Measurements from ENCODE around the gene FBXO17. TPM values are rescaled to one million over a fixed set of nuclear protein-coding genes. Genes with fewer than 3 reads are reported as not detected.

Gene FBXO17
- 24.3 and 30.7 TPM in 2 replicates for total RNA-seq

GRCh38 chr19:38975214-38975860 is at the start of gene FBXO17:
TSS of gene FBXO17 (minus strand) at chr19:38975742. CDS start at chr19:38950319, 25,423 bp downstream.

GRCh38 chr19:38930776-38931520 is 44.6 kb downstream of the FBXO17 start, which contains the start of gene MRPS12:
TSS of gene MRPS12 (plus strand) at chr19:38930944. CDS start at chr19:38931295, 351 bp downstream.

GRCh38 chr19:38929929-38930775 is 45.4 kb downstream of the FBXO17 start, which contains the start of gene SARS2:
TSS of gene SARS2 (minus strand) at chr19:38930763. CDS start at chr19:38930736, 27 bp downstream.

GRCh38 chr19:38899447-38900201 is 75.9 kb downstream of the FBXO17 start, which contains the start of the genes NFKBIB and SIRT2:
TSS of gene NFKBIB (plus strand) at chr19:38899969. CDS start at chr19:38900033, 64 bp downstream.
TSS of gene SIRT2 (minus strand) at chr19:38899618. CDS start at chr19:38899521, 97 bp downstream.

Other genes with a start within 250 kb of the FBXO17 start
- gene CAPN12, start 231.3 kb downstream of the FBXO17 start, total RNA-seq, result not detected in 2 replicates
- not detected in 2 replicates for gene LGALS7, start 202.2 kb downstream of the FBXO17 start, total RNA-seq
- gene LGALS7B, start 186.5 kb downstream of the FBXO17 start, total RNA-seq, result not detected in 2 replicates
- gene LGALS4, start 162.8 kb downstream of the FBXO17 start, total RNA-seq, result not detected in 2 replicates
- 25.2 and 28.7 TPM in 2 replicates for gene ECH1, start 143.9 kb downstream of the FBXO17 start, total RNA-seq
- 216 and 330 TPM in 2 replicates for gene HNRNPL, start 125.8 kb downstream of the FBXO17 start, total RNA-seq
- gene RINL, start 97.5 kb downstream of the FBXO17 start, total RNA-seq, result 2.2 and 4.3 TPM in 2 replicates
- gene SIRT2, start 76.1 kb downstream of the FBXO17 start, total RNA-seq, result 42.2 and 45.9 TPM in 2 replicates
- gene NFKBIB, start 75.8 kb downstream of the FBXO17 start, total RNA-seq, result 6.6 and 8.8 TPM in 2 replicates
- not detected in 2 replicates for gene CCER2, start 63.6 kb downstream of the FBXO17 start, total RNA-seq
- gene SARS2, start 45.0 kb downstream of the FBXO17 start, total RNA-seq, result 21.3 and 32.6 TPM in 2 replicates
- gene MRPS12, start 44.8 kb downstream of the FBXO17 start, total RNA-seq, result 43.6 and 49.2 TPM in 2 replicates
- gene FBXO27, start 56.8 kb upstream of the FBXO17 start, total RNA-seq, result 1.8 and 2.2 TPM in 2 replicates
- under 0.01 and 0.98 TPM in 2 replicates for gene ACP7, start 108.6 kb upstream of the FBXO17 start, total RNA-seq
- gene PAK4, start 150.0 kb upstream of the FBXO17 start, total RNA-seq, result 6.6 and 11.9 TPM in 2 replicates
- gene NCCRP1, start 221.2 kb upstream of the FBXO17 start, total RNA-seq, result not detected in 2 replicates
- not detected in 2 replicates for gene SYCN, start 228.5 kb upstream of the FBXO17 start, total RNA-seq

All from subcutaneous preadipocyte (primary cell).